HG02981 (cell line): ENCODE measurements around the gene USP4.
"Not testable (repeated sequence)": the region's sequence is repeated elsewhere in the genome, so short reads cannot be mapped to it uniquely, and the experiment has no call there.

Experiments used
- ATAC-seq: cut with Tn5 transposase; IDR thresholded peaks from one replicate; pipeline ENCODE4 v1.9.1; 2021; ENCODE audit warnings: mild to moderate bottlenecking, moderate library complexity; ENCODE audit not compliant: unreplicated experiment

The USP4 gene

DNA sequence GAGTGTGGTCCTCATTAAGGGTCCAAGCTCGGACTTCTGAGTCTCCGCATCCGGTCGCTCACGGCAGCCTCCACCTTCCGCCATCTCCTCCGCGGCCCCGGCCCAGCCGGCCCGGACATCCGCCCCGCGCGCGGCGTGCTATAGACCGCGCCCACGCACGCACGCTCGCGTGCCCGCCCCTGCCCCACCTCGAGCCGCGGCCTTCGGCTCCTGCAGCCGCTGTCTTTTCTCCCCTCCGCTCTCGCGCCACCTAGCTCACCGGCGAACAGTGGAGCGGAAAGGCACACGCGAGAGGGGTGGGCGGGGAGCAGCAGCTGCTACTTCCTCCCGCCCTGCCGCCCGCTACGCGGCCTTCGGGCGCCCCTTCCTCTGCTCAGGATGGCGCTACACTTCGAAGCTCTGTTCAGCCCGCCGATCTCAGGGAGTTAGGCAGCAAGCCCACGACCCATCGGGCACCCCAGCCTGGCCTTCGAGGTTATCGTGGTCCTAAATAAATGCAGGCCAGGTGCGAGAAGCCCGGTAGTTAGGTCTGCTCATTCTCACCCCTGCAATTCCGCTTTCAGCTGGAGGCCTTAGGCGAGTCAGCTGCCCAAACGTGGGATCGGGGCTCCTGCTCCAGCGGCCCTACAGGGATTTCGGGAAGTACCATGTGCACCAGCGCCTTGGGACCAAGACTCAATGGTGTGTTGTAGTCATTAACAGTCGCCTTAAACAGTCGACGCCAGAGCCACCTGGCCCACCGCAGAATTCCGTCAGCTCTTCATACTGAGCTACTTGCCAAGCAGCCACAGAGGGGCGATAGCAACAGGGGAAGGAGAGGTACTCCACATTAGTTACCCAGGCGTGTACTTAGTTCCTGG lies at the start of gene USP4:
USP4 (minus strand) TSS at position 113 of the 860 bp plus-strand sequence; CDS start at position 84, 29 bp downstream.
- peak; percentile 81 for ATAC-seq

DNA sequence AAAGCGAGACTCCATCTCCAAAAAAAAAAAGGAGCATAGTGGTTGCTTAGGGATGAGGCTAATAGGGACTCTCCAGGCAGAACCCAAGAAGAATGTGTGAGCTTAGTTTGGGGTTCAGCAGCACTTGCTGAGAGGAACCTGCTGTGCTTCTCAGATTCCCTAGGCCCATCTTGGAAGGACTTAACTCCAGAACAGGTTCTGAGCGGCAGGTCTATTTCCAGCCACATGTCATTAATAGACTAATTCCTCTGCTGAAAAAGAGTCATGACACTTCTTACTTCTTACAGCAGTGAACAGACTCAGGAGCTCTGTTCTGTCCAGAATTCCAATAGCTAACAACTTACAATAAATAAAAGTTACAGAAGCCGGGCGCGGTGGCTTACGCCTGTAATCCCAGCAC lies 49.4 kb upstream of the USP4 start:
- no peak for ATAC-seq

DNA sequence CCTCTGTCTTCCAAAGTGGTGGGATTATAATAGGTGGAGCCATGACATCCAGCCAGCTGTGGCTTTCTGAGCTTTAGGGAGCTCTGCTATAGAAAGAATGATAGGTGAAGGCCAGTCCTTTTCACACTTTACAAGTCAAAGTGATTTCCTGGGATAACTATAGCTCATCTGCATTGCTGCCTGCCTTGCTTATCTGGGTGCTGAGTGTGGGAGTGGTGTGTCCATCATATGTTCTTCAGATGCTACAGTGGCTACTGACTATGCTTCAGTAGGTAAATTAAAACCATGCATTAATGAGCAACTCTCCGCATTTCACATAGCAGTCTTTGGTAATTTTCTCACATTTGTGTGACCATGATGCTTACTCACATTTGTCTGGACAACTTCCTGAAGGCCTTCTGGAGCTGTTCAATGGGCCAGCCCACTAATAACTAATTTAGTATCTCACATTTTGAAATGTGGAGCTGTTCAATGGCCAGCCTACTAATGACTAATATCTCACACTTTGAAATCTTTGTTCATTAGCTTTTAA lies 48.5 kb upstream of the USP4 start:
- ATAC-seq, result no peak

DNA sequence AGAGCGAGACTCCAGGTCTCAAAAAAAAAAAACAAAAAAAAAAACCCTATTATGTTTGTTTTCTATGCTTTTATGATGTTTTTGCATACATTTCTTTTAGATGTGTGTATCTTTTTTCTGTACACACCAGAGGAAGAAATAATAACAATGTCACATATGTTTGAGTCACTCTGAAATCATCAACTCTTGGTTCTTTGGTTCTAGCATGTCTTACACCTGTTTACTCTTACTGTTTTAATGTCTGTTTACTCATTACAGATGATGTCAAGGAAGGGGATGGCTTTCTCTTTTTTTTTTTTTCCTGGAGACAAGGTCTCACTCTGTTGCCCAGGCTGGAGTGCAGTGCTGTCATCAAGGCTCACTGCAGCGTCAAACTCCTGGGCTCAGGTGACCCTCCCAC lies 47.9 kb upstream of the USP4 start:
- no peak for ATAC-seq

DNA sequence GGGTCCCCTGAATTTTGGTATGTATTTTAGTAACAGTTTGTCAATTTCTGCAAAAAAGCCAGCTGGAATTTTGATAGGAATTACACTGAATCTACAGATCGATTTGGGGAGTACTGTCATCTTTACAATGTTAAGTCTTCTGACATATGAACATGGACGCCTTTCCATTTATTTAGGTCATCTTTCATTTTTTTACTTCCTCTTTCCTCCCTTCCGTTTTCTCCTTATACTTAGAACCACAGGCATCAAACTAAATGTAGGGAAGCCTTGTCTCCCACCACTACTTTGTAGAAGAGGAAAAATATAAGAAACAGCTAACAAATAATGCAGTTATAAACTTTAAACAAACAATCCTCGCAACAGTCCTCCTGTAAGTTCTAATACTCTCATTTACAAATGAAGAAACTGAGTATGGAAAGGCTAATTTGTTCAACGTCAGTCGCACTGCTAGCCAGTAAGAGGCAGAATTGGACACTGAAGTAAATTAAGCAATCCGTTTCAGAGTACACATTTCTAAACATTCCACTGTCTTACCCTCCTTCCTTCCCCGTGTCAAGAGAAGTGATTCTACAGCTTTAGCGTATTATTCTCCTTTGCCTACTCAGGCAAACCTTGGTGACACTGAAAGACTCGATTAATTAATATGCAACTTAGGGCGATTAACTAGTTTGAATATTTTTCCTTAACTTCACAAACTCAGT lies 46.4 kb upstream of the USP4 start:
- ATAC-seq, result no peak

GRCh38 chr3:49385617-49386016 lies 45.8 kb upstream of the USP4 start:
- no peak for ATAC-seq

GRCh38 chr3:49383387-49383786 lies 43.5 kb upstream of the USP4 start:
- ATAC-seq, result no peak

DNA sequence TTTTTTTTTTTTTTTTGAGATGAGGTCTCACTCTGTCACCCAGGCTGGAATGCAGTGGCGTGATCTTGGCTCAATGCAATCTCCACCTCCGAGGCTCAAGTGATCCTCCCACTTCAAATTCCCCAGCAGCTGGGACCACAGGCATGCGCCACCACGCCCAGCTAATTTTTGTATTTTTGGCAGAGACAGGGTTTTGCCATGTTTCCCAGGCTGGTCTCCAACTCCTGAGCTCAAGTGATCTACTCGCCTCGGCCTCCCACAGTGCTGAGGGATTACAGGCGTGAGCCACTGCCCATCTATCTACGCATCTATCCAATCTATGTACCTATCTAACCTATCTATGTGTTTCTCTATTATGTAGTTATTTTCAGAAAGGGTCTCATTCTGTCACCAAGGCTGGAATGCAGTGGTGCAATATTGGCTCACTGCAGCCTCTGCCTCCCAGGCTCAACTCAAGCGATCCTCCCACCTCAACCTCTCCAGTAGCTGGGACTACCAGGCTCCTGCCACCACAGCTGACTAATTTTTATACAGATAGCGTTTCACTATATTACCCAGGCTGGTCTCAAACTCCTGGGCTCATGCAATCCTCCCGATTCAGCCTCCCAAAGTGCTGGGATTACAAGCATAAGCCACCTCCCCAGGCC lies 38.5 kb upstream of the USP4 start:
- no peak for ATAC-seq

GRCh38 chr3:49377483-49377882 lies 37.6 kb upstream of the USP4 start:
- no peak for ATAC-seq

DNA sequence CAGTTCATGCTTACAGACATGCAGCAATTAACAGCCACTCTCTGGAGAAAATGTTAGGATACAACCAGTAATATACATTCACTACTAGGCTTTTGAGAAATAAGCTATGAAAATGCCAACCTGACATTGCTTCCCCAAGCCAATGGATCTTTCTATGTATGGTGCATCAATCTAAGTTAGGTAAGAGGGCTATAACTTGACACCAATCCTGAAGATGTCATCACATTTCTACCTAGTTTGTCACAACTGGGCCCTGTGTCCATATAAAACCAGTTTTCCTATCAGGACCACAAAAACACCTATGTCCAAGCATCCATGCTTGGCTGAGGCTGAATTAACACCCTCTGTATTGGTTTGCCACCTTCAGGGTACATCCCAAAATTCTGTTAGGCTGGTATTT lies 32.1 kb upstream of the USP4 start:
- no peak for ATAC-seq

- no peak for ATAC-seq
These were observed 30.9 kb upstream of the USP4 start for GRCh38 chr3:49370585-49371290.

DNA sequence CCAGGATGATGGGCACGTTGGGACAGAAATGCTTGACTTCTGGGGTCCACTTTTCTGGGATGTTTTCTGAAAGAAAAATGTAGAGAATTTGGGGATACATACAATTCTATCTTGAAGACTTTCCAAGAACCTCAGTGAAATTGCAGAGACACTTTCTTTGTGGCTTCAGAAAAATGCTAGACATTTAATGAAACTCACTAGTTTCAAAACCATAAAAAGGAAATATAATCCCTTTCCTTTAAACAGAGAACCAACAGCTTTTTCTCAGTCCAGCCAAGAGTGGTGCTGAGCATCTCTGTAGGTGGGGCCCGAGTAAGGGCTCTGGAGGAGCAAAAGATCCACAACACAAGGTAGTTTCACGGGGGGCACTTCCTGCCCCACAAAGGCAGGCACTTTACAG lies 22.7 kb upstream of the USP4 start:
- ATAC-seq, result no peak

- ATAC-seq, result no peak
These were observed 19.8 kb upstream of the USP4 start for GRCh38 chr3:49359623-49360022.

DNA sequence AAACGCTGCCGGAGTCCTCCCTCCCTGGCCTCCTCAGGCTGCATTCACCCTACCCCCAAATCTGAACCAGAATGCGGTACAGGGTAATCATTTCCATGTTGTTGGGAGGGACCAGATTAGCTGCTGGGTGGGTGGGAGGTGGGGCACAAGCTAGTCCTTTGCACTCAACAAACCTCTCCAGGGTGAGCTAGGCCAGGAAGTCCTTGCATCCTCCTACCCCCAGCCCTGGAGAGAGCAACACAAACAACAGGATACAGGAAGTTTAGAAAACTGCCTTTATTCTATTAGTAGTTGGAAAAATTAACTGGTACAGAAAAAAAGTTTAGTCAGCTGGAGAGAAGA lies 19.0 kb upstream of the USP4 start:
- ATAC-seq, result peak; percentile 2

- peak; percentile 76 for ATAC-seq
These were observed 18.5 kb upstream of the USP4 start, which contains the start of gene GPX1 for GRCh38 chr3:49358217-49358883. Gene GPX1 (minus strand): TSS chr3:49358353. CDS start chr3:49358278, 75 bp downstream.

GRCh38 chr3:49357443-49358216 lies 17.8 kb upstream of the USP4 start:
- peak; percentile 20 for ATAC-seq

DNA sequence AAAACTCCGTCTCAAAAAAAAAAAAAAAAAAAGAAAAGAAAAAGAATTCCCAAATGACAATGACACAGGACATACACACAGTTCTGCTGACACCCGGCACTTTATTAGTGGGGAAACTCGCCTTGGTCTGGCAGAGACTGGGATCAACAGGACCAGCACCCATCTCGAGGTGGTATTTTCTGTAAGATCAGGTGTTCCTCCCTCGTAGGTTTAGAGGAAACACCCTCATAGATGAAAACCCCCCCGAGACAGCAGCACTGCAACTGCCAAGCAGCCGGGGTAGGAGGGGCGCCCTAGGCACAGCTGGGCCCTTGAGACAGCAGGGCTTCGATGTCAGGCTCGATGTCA lies 17.2 kb upstream of the USP4 start:
- not testable (repeated sequence) for ATAC-seq

DNA sequence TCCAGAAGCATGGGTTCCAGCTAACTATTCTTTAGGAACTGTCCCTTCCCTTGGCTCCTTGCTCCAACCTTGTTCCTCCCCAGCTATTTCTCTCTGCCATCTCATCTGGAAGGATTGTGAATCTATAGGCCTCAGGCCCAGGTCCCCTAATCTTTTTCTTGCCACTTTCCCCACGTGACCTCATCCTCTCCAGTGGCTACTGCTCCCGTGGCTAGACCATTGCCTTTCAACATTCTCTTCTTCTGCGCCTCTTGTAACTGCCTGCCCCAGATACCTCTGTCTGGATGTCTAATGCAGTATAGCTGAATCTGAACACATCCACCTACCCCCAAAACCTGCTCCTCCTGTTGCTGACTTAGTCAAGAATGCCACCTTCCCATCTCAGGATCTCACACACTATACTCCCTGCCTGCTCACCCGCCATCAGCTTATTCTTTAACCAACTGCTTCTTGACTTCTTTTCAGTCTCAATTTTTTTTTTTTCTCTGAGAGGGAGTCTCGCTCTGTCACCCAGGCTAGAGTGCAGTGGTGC lies 13.1 kb upstream of the USP4 start:
- no peak for ATAC-seq

GRCh38 chr3:49352281-49352680 lies 12.4 kb upstream of the USP4 start:
- no peak for ATAC-seq
